Body of pancreas (tissue), 4 donors: ENCODE data around the gene MAVS. TPM values are rescaled to one million over a fixed set of nuclear protein-coding genes. Genes with fewer than 3 reads are reported as not detected.
"Not testable (repeated sequence)": the region's sequence is repeated elsewhere in the genome, so short reads cannot be mapped to it uniquely, and the experiment has no call there.

Source experiments
- ATAC-seq: fragments of 150-250 bp; one replicate; pipeline ENCODE4 v1.9.1; 2016
- DNase-seq, 4 donors: peaks; one replicate each; pipeline ENCODE4 v3.0.0-alpha.2; 2019
- H3K27ac ChIP-seq, 4 donors: fragments of 200-600 bp; sonication (generic); 1 replicate in 3 of 4; 2 replicates in 1 of 4; pipeline versions ENCODE4 v1.5.1 to v1.6.1; 2016 to 2019; ENCODE audit warnings: mild to moderate bottlenecking in 1 of 4, mixed read lengths in 1 of 4, moderate library complexity in 1 of 4
- H3K27me3 ChIP-seq, 2 donors: fragments of 200-600 bp; sonication (generic); one replicate each; pipeline ENCODE4 v1.6.0; 2016; ENCODE audit warnings: mild to moderate bottlenecking in 1 of 2
- H3K36me3 ChIP-seq, 2 donors: fragments of 200-600 bp; sonication (generic); replicated peaks in 1 of 2; 2 replicates each; pipeline ENCODE4 v1.5.1; 2016; ENCODE audit warnings: low read depth in 2 of 2; ENCODE audit not compliant: insufficient read depth in 1 of 2
- H3K4me1 ChIP-seq: fragments of 200-600 bp; sonication (generic); one replicate; pipeline ENCODE4 v1.6.0; 2016
- H3K4me3 ChIP-seq, 2 donors: fragments of 200-600 bp; sonication (generic); 1 replicate in 1 of 2; 2 replicates in 1 of 2; pipeline ENCODE4 v1.5.1; 2016 to 2019
- H3K9me3 ChIP-seq, 3 donors: fragments of 200-600 bp; sonication (generic); 1 replicate in 2 of 3; 2 replicates in 1 of 3; pipeline ENCODE4 v1.5.1; 2016
- CTCF ChIP-seq, 7 experiments: fragments of 450-650 bp in 4 of 7; fragments of 200-600 bp in 3 of 7; sonication (generic) in 3 of 7; IDR thresholded peaks; one replicate each; pipeline ENCODE4 v1.5.1; 2016 to 2019; ENCODE audit warnings: antibody characterized with exemption in 7 of 7
- POLR2A ChIP-seq, 3 donors: fragments of 450-650 bp; IDR thresholded peaks; one replicate each; pipeline ENCODE4 v1.6.1; 2016; ENCODE audit warnings: antibody characterized with exemption in 3 of 3, mild to moderate bottlenecking in 2 of 3
- WGBS, 2 donors: methylation state at CpG; one replicate each; pipeline ENCODE4 v1.1.5; 2017; 5-methylcytosine and 5-hydroxymethylcytosine counted together
- intact Hi-C: fragments of 100-400 bp; cut with DNase I; formaldehyde crosslinking; loops from one replicate; pipeline ENCODE4 v1.15.1; 2023
- total RNA-seq, 2 donors: library from RNA; depleted of rRNA; stranded (reverse); fragments of >200 nt; gene quantifications; one replicate each; pipeline ENCODE4 v1.1.0, GENCODE V29; 2016

Gene MAVS
- total RNA-seq, 2 donors from 2014 or later = 21.5 to 24.4 TPM

GRCh38 chr20:3823881-3824280 is 22.8 kb upstream of the MAVS start:
- intact Hi-C loops = loop anchor here (5.0 kb wide), 1 partner anchor 37 kb away; the partner anchor contains the start of gene CENPB
- Histone ChIP-seq H3K9me3 (no peaks in the 10 kb centered on the region), H3K27ac (no peak overlapping the region), H3K27me3 (no peaks in the 10 kb centered on the region), H3K4me3 (no peak overlapping the region), H3K36me3 (peaks cover 0 to 17% of the 10 kb centered on the region in 2 donors), H3K4me1 (peaks cover 21% of the 10 kb centered on the region)
- DNase-seq = no peak
- TF ChIP-seq POLR2A (IDR thresholded peaks at IDR 0.05) (no peak), CTCF (IDR thresholded peaks at IDR 0.05) (no peak)
- WGBS, 2 donors = 91 to 94% methylated on average over 14 to 20 of the region's 20 CpGs
- no peak for ATAC-seq

GRCh38 chr20:3825526-3825925 is 21.1 kb upstream of the MAVS start:
- WGBS, 2 donors = 70 to 87% methylated on average over 5 to 7 of the region's 7 CpGs
- H3K36me3 ChIP-seq = peaks cover 0 to 17% of the 10 kb centered on the region in 2 donors
- peaks cover 9% of the 10 kb centered on the region for H3K4me1 ChIP-seq
- H3K4me3 ChIP-seq = no peak overlapping the region
- H3K27ac ChIP-seq = no peak overlapping the region
- no peak for DNase-seq
- intact Hi-C loops = no loop called here
- TF ChIP-seq CTCF (IDR thresholded peaks at IDR 0.05) (no peak), POLR2A (IDR thresholded peaks at IDR 0.05) (no peak)
- ATAC-seq = no peak
- no peaks in the 10 kb centered on the region for H3K27me3 ChIP-seq
- H3K9me3 ChIP-seq = no peaks in the 10 kb centered on the region

- no peaks in the 10 kb centered on the region for H3K9me3 ChIP-seq
- peaks cover 0 to 17% of the 10 kb centered on the region in 2 donors for H3K36me3 ChIP-seq
- no peak overlapping the region for H3K27ac ChIP-seq
- intact Hi-C loops = no loop called here
- DNase-seq (no peak), ATAC-seq (no peak)
- H3K4me3 ChIP-seq = no peak overlapping the region
- H3K27me3 ChIP-seq = no peaks in the 10 kb centered on the region
- TF ChIP-seq CTCF (IDR thresholded peaks at IDR 0.05) = no peak
- TF ChIP-seq POLR2A (IDR thresholded peaks at IDR 0.05) = no peak
- H3K4me1 ChIP-seq = peaks cover 4% of the 10 kb centered on the region
- WGBS, 2 donors = 71 to 78% methylated on average over 3 to 4 of the region's 4 CpGs
These were observed 20.2 kb upstream of the MAVS start for GRCh38 chr20:3826420-3826819.

- Histone ChIP-seq H3K27me3 (no peaks in the 10 kb centered on the region), H3K36me3 (peaks cover 0 to 10% of the 10 kb centered on the region in 2 donors), H3K4me3 (no peak overlapping the region), H3K27ac (no peak overlapping the region), H3K9me3 (no peaks in the 10 kb centered on the region), H3K4me1 (no peaks in the 10 kb centered on the region)
- TF ChIP-seq POLR2A (IDR thresholded peaks at IDR 0.05) = no peak
- no peak for TF ChIP-seq CTCF (IDR thresholded peaks at IDR 0.05)
- 87 to 91% methylated on average over 3 of the region's 3 CpGs for WGBS, 2 donors
- DNase-seq = no peak
- ATAC-seq = no peak
- intact Hi-C loops = no loop called here
These were observed 17.8 kb upstream of the MAVS start for GRCh38 chr20:3828798-3829197.

- intact Hi-C loops, H3K27ac ChIP-seq, H3K9me3 ChIP-seq, ATAC-seq, DNase-seq, H3K4me1 ChIP-seq, H3K27me3 ChIP-seq, H3K4me3 ChIP-seq, H3K36me3 ChIP-seq: not testable (repeated sequence)
- WGBS, 2 donors = 97 to 100% methylated on average over 5 of the region's 5 CpGs
These were observed 16.7 kb upstream of the MAVS start for GRCh38 chr20:3829891-3830290.
